HL-60/S4 treated with retinoic acid at 250 ng/mL for 4 days and 3 days (cell line): Measurements from ENCODE around the gene DNAJC18.
"Not testable (repeated sequence)": the region's sequence is repeated elsewhere in the genome, so short reads cannot be mapped to it uniquely, and the experiment has no call there.

ENCODE experiments used
- in situ Hi-C: fragments of 300-500 bp; cut with MboI; formaldehyde crosslinking; loops from 2 replicates; pipeline ENCODE4 v1.7.0; 2022; ENCODE audit warnings: low sequenced_read_pairs

The DNAJC18 gene

DNA sequence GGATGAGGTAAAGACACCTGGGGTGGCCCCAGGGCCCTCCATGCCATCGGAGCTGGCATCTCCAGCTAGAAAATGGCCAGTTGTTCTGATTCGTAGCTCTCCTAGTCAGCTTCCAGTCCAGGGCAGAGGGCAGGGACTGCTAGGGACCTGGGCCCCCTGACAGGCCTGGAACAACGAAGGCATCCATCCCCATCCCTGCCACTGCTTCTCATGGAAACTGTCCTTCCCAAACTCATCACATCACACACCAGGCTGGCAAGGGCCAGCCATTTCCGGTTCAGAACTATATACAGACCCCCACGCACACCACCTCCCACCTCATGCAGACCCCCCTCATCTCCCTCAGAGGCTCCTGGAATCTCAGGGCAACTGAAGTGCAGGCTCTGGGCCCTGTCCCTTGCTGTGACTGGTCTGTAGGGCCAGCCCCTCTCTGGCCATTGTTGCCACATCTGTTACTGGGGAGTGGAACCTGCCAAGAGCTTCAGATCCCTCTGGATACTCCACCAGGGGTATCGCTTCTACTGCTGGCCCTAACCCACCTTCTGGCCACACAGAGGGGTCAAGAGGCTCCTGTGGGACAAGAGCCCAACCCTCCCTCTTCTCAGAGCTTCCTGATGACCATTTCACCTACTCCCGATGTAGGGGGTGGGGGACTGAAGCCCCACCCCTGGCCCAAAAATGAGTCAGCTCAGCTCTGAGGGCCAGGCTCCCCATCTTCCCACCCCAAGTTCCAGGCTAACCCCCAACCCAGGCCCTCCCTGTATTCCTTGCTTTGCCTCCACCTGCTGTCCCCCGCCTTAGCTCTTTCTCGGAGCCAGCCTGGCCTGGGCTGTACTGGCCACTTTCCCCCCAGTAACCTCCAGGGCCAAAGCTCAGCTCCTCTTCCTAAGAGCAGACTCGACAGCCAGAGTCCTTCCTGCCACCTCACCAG is 48.4 kb downstream of the DNAJC18 start:
- in situ Hi-C loops = no loop called here

DNA sequence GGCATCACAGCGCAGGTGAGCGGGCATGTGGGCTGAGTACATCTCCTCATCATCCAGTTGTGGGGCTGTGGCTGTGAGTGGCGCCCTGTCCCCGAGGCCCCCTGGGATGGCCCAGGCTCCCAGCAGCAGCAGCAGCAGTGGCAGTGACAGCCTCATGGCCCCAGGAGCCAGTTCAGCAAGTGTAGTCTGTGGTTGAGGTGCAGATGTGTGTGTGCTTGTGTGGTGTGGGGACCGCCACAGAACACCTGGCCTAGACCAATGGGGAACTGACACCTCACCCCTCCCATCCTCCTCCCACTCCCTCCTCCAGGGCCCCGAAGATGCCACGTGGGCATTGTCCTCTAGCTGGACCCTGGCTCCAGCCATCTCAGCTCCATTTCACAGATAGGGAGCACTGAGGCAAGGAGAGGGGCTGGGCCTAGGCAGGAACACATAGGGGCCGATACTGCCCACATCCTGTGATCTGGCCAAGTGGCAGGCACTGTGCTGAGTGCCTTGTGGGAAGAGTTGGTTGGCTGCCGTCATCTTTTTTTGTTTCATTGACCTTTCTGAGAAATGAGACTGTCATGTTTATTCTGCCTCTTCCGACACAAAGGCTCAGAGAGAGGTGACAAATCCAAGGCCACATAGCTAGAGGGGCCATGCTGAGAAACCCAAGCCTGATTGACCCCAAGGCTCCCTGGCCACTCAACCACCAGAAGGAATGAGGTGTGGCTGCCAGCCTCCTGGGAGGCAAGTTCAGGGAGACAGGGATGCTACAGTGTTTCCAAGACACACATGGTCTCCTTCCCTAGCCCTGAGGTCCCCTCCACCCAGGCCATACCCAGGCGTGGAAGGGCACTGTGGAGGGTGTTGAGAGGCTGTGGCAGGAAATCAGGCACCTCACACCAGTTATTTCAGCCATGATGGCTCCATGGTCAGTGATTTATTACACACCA is 49.4 kb downstream of the DNAJC18 start, which contains the start of gene MZB1:
TSS of gene MZB1 (minus strand) at position 213 of the 938 bp plus-strand sequence. CDS start at position 156, 57 bp downstream.
- in situ Hi-C loops = no loop called here

DNA sequence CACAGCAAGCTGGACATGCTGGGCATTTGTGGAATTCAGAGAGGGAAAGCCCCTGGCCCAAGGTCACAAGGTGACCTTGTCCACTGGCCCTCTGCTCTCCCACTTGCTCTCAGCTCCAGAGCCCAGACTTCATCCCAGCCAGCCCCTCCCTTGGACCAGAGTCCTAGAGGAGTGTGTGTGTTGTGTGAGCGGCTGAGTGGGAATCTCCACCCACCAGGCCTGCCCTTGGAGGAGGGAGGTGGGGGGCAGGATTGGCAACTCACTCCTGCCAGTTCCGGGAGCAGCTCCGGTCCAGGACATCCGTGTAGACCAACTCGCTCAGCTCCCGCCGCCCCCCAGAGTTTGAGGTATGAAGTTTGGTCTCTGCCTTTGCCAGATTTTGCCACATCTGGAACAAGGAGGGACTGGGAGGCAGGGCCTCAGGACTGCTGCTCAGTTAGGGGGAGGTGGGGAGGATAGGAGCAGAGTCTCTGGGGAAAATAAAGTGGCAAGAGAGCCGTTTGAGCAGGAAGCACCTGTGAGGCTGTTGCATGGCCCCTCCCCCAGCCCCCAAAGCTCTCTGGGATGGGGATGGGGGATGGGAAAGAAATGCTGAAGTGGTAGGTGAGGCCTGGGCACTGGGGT is 51.0 kb downstream of the DNAJC18 start:
- in situ Hi-C loops = no loop called here

DNA sequence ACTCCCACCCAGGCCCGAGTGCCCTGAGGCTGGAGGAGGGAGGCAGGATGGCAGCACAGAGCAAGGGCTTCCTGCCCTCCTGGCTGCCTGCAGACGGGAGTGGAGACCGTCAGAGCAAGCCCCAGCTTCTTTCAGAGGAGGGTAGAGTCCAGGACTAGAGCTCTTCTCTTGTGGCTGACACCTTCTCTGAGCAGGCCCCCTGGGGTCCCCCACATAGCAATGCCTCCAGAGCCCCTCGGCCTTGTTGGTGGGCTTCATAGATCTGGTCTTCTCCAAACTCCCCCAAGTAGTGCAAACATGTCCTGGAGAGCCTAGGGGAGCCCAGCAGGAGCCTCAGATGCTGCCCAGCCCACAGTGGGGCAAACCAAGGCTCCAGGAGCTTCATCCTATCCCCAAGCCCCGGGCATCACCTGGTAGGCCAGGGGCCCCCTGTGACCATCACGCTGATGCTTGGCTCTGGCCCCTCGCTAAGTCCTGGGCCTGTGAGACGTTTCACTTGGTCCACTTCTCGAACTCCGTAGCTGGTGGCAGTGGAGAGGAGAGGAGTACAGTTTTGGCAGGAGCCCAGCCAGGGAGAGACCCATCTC is 51.6 kb downstream of the DNAJC18 start:
- in situ Hi-C loops = no loop called here

DNA sequence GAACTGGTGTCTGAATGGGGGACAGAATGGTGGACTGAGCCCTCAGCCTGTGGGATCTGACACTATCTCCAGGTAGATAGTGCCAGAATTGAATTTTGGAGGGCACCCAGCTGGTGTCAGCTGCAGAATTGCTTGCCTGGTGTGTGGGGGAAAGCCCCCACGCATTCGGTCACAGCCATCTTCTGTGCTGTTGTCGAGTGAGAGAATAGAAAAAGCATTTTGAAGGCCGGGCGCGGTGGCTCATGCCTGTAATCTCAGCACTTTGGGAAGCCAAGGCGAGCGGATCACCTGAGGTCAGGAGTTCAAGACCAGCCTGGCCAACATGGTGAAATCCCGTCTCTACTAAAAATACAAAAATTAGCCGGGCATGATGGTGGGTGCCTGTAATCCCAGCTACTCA is 52.4 kb downstream of the DNAJC18 start:
- in situ Hi-C loops = not testable (repeated sequence)

DNA sequence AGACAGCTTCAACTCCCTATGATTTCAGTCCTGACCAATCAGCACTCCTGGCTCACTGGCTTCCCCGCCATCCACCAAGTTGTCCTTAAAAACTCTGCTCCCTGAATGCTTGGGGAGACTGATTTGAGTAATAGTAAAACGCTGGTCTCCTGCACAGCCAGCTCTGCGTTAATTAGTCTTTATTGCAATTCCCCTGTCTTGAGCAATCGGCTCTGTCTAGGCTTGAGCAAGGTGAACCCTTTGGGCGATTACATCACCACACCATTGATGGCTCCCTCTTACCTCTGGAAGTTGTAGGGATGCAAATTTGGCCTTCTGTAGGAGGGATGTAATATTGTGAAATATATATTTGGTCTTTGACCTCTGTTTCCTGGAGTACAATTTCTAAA is 53.3 kb downstream of the DNAJC18 start:
- in situ Hi-C loops = no loop called here

DNA sequence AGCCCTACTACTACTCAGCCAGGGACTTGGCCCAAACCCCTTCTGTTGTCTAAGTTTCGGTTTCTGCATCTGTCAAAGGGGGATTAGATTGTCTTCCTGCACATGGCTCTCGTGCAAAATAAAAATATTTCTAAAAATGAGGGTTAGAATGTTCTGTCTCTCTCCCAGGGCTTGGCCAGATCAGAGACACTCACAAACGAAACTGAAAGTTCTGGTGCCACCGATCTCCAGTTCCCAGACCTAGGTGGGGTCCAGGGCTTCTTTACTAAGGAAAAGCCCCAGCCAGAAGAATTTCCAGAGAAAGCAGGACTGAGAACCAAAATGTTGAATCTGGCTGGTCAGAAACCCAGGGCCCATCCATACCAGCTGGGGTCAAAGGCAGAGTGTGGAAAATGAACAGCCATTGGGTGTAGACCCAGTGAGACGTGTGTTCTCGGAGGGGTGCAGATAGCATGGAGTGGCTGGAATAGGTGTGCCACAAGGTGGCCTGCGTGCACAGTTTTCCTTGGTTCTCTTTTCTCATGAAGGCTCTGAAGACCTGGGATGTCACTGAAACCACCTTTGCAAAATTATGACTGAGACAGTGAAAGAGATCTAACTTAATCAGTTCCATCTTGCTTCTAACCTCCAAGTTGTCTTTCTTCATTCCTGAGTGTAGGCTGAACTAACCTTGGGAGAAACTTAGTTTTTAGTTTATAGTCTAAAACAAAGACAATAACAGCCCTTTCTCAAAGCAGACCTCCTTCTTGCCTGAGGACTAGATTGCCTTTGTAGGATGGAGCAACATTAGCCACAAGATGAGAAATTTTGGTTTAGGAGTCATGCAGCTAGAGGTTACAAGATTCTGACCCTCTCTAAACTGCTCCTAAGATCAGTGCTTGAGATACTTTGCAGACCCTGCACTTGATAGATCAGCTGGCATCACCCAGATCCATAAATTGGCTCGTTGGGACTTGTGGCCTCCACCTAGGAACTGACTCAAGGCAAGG is 54.0 kb downstream of the DNAJC18 start:
- in situ Hi-C loops = no loop called here

DNA sequence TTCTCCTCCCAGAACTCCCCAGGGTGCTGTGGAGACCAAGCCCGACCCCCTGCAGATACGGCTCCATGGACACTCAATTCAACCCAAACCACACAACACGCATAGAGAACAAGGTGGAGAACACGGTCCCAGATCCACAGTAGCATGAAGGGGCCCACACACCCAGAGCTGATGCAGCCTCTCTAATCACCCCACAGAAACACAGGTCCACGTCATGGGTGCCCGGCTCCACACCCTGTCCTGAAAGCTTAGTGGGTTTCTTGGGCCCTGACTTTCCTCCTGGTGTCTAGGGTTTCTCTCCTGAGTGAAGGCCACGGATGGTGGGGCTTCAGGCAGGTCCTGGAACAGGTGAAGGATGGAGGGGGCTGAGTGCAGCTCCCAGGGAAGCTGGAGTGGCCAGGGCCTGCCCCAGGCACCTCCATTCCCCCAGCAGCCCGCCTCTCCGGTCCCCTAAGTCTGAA is 54.7 kb downstream of the DNAJC18 start:
- in situ Hi-C loops = no loop called here

DNA sequence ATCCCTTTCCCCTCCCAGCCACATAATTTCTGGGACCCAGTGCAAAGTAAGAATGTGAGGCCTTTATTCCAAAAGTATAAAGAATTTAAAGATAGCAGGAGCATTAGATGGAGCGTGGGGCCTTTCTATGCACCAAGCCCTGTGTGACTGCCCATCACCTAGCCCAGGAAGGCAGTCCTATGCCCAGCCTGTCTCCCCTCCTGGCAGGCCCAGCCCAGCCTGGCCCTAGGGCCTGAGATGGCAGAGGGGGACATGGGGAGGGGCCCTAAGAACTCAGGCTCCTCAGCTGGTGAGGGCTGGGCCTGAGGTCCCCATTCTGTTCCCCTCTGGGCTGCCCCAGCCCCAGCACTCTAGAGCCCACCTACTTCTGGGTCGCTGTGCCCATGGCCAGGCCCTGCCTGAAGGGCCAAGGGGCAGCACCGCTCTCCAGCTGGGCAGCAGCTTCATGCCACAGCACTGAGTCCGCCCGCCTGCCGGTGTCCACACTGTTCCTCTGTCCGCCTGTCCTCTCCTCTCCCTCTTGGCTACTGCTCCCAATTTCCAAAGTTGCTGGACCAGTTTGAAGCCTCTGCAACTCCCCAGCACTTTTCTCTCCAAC is 55.2 kb downstream of the DNAJC18 start:
- in situ Hi-C loops = no loop called here

DNA sequence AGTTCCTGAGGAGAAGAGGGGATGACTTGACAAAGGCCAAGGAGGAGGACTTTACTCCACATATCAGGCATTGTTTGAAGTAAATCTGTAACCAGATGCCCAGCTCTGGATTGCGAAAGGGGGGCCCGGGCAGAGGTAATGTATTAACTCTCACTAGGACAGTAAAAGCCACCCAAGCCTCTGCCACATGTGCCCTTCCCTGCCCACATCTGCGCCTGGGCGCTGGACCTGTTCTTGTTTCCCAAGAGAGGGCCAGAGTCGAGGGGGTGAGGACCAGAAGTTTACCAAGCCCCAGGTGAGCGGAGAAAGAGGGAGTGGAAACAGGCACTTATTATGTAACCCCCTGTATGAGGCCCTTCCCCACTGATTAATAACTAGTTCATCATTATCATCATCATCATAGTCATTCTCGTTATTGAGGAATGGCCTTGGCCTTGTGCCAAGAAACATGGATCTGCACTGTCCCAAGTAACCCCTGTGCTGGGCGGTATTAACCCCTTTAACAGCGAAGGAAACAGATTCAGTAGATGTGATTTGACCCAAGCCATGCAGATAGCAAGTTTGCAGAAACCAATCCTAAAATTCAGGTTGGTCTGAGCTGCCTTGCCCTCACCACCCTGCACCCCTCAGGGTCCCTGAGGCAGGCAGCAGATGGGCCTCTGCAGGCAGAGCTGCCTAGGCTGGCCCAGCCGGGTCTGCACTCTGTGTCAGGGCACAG is 55.9 kb downstream of the DNAJC18 start, which contains the start of gene SLC23A1:
TSS of gene SLC23A1 (minus strand) at position 23 of the 718 bp plus-strand sequence. CDS start 44 bp downstream, outside the sequence.
- in situ Hi-C loops = no loop called here

DNA sequence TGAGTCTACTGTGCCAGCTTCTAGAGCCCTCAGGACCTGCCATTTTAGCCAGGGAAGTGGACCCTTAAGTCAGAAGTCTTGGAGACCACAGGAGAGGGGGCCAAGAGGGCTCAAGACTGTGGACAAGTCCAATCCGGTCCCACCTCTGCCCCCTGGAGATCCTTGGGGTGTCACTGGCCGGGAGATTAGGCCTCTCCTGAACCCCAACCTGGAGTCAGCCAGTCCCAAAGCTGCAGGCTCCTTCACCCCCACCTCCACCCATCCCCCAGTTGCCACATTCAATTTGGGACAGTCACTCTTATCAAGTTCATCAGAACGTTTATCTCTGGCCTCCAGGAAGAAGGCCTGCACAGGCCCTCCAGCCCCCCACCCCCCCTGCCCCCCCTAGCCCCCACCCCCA is 56.5 kb downstream of the DNAJC18 start:
- in situ Hi-C loops = no loop called here

DNA sequence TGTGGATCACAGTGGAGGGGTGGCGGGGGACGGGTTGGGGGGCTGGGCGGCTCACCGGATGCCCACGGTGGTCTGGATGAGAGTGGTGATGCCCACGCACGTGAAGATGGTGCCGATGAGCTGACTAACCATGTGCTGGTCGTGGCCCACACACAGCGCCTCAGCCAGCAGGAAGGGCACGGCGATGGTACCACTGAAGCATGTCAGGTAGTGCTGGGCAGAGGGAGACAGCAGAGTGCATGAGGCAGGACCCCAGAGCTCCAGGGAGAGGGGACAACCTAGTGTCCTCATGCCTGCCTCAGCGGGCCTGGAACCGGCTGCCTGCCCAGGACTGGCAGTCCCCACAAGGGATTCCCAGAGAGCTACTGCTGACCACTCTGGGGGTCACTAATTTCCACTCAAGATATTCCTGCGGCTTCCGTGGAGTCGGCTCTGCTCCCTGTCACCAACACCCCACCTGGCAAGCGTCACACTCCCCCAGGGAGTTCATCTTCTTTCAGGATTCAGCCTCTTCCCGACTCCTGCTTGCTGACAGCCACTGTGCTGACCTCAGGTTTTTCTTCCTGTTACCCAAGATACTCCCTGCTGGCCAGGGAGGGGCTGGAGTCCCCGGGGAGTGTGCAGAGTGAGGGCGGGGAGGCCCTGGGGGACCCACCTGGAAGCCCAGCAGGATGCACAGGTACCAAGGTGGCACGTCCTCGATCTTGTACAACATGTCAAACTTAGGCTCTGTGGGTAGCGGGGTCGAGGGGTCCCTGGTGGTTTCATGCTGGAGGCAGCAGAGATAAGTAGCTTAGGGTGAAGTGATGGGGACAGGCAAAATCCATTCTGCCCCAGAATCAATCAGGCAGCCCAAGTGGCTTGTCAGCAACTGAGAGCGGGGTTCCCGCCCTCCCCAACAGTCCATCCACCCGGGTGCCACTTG is 57.2 kb downstream of the DNAJC18 start:
- in situ Hi-C loops = no loop called here

DNA sequence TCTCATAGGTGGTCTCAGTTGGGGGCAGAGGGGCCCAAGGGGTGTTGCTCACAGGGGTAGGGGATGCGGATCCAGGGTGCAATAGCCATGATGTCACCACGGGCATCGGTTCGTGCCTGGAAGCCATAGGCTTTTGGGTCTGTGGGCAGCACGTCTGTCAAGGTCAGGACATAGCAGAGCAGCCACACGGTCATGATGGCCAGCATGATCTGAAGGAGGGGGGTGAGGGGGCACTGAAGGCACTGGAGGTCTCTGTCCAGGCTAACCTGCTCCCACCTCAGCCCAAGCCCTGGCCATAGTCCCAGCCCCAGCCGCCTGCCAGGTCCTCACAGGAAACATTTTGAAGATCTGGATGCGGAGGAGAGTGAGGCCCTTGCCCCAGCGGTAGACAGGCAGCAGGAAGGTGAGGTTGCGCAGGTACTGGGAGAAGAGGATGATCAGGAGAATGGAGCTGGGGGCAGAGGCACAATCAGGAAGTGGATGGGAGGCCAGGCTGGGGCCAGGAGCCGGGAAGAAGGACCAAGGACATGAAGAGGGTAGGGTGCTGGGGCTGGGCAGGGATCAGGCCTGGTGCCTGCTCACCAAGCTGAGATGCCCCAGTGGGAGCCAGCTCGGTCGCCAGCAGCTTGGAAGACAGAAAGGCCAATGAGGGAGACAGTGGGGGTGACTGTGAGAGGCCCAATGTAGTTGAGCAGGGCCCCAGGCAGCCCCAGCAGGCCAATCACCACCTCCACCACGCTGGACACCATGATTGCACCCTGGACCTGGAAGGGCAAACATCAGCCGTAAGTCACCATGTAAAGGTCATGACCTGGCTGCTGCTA is 59.5 kb downstream of the DNAJC18 start:
- in situ Hi-C loops = no loop called here

DNA sequence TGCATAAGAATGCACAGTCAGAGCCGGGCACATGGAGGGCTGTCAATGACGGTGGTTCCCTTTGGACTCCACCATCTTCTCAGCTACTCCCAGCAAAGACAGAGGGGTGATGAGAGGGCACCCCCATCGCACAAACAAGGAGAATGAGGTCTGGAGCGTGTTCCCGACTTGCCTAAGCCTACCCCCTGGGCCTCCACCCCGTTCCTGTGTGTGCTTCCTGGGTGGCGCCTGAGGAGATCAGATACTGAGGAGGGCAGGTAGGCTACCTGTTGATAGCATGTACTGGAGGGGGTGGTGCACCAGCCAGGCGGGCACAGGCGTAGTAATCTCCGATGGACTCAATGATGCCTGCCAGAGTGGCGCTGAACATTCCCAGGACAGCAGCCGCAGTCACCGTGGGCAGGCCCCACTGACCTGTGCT is 60.4 kb downstream of the DNAJC18 start:
- in situ Hi-C loops = no loop called here

DNA sequence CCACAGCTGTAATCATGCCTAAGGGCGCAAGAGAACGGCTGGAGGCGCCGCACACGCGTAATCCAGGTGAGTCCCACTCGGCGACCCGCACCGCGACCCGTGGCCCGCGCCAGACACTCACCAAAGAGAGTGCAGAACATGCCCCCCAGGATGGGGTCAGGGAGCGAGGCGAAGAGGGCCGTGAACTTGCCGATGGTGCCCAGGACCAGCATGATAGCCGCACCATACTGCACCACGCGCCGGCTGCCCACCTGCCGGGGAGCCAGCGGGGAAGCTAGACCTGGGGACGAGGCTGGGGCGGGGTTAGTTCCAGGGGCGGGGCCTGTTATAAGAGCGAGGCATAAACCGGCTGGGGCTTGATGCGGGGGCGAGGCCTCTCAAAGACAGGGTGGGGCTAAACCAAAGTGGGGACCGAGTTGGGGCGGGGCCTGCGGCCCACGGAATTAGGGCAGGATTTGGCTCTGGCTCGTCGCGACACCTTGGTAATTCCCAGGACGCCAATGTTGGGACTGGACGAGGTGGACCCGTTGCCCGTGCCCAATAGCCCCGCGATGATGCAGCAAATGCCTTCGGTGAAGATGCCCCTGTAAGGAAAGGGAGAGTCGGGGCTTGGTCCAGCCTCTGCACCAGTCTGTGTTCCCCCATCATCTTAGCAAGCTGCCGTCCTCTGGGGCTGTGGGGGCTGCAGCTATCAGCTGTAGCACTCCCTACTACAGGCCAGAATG is 61.1 kb downstream of the DNAJC18 start:
- in situ Hi-C loops = no loop called here

DNA sequence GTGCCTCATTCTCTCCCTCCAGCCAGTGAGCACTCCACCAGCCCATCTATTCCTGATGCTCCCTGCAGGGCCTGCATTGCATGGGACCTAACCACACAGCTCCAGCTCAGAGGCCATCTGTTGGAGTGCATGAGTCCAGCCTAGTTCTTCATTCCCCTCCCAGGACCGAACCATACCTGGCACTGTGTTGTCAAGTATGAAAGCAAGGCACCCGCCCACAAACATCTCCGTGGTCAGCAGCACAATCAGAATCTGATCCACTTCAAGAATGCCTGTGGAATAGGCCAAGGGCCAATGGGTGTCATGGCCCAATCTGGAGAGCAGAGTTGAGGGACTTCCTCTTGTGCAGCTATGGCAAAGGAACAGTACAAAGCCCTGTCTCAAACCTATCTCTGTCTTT is 62.1 kb downstream of the DNAJC18 start:
- in situ Hi-C loops = no loop called here
